ENCODE data around the gene BCL2A1. TPM values are rescaled to one million over a fixed set of nuclear protein-coding genes. Genes with fewer than 3 reads are reported as not detected.

BCL2A1 gene
- total RNA-seq, 1 experiment from 2014 or later, result 0.44 TPM

- Histone ChIP-seq H3K4me1 (ENCODE audit: control insufficient read depth in 1 of 2, insufficient read depth in 2 of 2, low read length in 2 of 2) (peaks cover 3 to 14% of the 10 kb centered on the region in 2 experiments; a peak in 3 of 4 replicates), H3K36me3 (ENCODE audit: control insufficient read depth in 1 of 2, insufficient read depth in 2 of 2, low read length in 2 of 2) (no peaks in the 10 kb centered on the region), H2AFZ (ENCODE audit: low read depth, low read length, poor library complexity, severe bottlenecking) (no peak overlapping the region), H3K4me2 (ENCODE audit: low read length) (peak overlapping the region; percentile 46), H3K4me3 (replicated peaks in 1 of 2; ENCODE audit: low read depth in 1 of 2, low read length in 2 of 2) (no peak overlapping the region), H3K9ac (ENCODE audit: low read length) (no peak overlapping the region), H4K20me1 (ENCODE audit: insufficient read depth) (no peaks in the 10 kb centered on the region), H3K27ac (ENCODE audit: low read depth, low read length) (no peak overlapping the region), H3K79me2 (ENCODE audit: insufficient read depth, low read length) (no peaks in the 10 kb centered on the region), H3K27me3 (ENCODE audit: insufficient read depth, low read length) (no peaks in the 10 kb centered on the region), H3K9me2 (ENCODE audit: insufficient read depth) (no peaks in the 10 kb centered on the region), H3K9me3 (ENCODE audit: control insufficient read depth in 1 of 2, insufficient read depth in 1 of 2, low read depth in 1 of 2, low read length in 2 of 2) (no peaks in the 10 kb centered on the region)
- ChIA-PET POLR2A (no interaction called here), RAD21 (ENCODE audit: low non-redundant PET in 1 of 2, low total read pairs in 2 of 2, uncharacterized antibody in 2 of 2, unreplicated experiment in 2 of 2) (no interaction called here), CTCF (no interaction called here)
- intact Hi-C loops (cut with micrococcal nuclease), result no loop called here
- no peak for TF ChIP-seq YY1 (IDR thresholded peaks at IDR 0.05; ENCODE audit: extremely low read depth, insufficient replicate concordance, low read depth, low read length)
- TF ChIP-seq RAD21 (IDR thresholded peaks at IDR 0.05; ENCODE audit: low read depth), result no peak
- TF ChIP-seq CBX3 (IDR thresholded peaks at IDR 0.05; ENCODE audit: low read depth), result no peak
- no peak for TF ChIP-seq POLR2AphosphoS5 (IDR thresholded peaks at IDR 0.05; ENCODE audit: low read depth, low read length)
- TF ChIP-seq ELF1 (IDR thresholded peaks at IDR 0.05; ENCODE audit: borderline replicate concordance, low read depth), result no peak
- no peak for TF ChIP-seq JUND (IDR thresholded peaks at IDR 0.05)
- no peak for TF ChIP-seq TCF7L2 (IDR thresholded peaks at IDR 0.05; ENCODE audit: borderline replicate concordance, extremely low read depth, insufficient read depth, insufficient read length)
- no peak for TF ChIP-seq EZH2 (IDR thresholded peaks at IDR 0.05)
- no peak for TF ChIP-seq ATF3 (IDR thresholded peaks at IDR 0.05)
- no peak for TF ChIP-seq CTCF (IDR thresholded peaks at IDR 0.05 in 2 of 3, conservative IDR thresholded peaks at IDR 0.05 in 1 of 3; ENCODE audit: borderline replicate concordance in 1 of 3, insufficient read depth in 1 of 3, low read depth in 2 of 3, low read length in 2 of 3)
- TF ChIP-seq SP1 (IDR thresholded peaks at IDR 0.05; ENCODE audit: low read depth), result no peak
- TF ChIP-seq EZH2phosphoT487 (IDR thresholded peaks at IDR 0.05; ENCODE audit: borderline replicate concordance), result no peak
- no peak for TF ChIP-seq FOSL1 (IDR thresholded peaks at IDR 0.05; ENCODE audit: low read depth)
- TF ChIP-seq MAX (IDR thresholded peaks at IDR 0.05), result no peak
- TF ChIP-seq ZBTB33 (IDR thresholded peaks at IDR 0.05; ENCODE audit: extremely low read depth, insufficient replicate concordance, low read length), result no peak
- no peak for TF ChIP-seq EGR1 (IDR thresholded peaks at IDR 0.05; ENCODE audit: low read depth)
- no peak for TF ChIP-seq REST (IDR thresholded peaks at IDR 0.05; ENCODE audit: low read depth)
- BruUV-seq (replicated peaks), result no TSS peak
- ATAC-seq (0 out of 2 replicates have a peak, but pooled peaks have one; percentile 20), DNase-seq (ENCODE audit: low read depth, low spot score) (no peak)
Observed at GRCh38 chr15:80010131-80010673, 39.2 kb upstream of the BCL2A1 start.
